Ishikawa (cell line): Measurements from ENCODE around the gene ARCN1.

ENCODE experiments used
- FOXM1 ChIP-seq: IDR thresholded peaks from 2 replicates; pipeline ENCODE4 v1.6.1; 2012; ENCODE audit warnings: low read depth, borderline replicate concordance
- NFIC ChIP-seq: IDR thresholded peaks from 2 replicates; pipeline ENCODE4 v1.6.1; 2012
- YY1 ChIP-seq: IDR thresholded peaks from 2 replicates; pipeline ENCODE4 v1.6.1; 2012; ENCODE audit warnings: low read depth
- TF ChIP-seq, protein P1 (sequence below): IDR thresholded peaks from 2 replicates; pipeline ENCODE4 v1.6.1; 2012

ARCN1 gene

DNA sequence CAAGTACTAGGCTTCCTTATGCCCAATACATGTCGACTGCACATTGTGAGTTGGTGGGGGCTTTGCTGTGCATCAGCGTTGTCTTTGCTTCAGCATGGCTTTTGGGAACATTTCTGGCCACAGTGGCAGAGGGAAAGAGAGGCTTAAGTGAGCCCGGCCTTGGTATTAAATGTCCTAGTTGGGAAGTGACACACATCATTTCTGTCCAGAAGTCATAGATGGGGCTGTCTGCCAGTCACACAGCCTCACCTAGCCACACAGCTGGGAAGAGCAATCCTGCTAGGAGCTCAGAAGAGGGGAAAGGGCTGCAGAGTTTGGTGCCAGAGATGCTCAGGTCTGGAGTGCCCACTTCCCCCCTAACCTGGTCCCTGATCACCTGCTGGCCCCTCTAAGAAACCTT, 79.6 kb downstream of the ARCN1 start:
- no peak for TF ChIP-seq FOXM1
- TF ChIP-seq YY1, result no peak
- TF ChIP-seq NFIC, result no peak
- TF ChIP-seq, protein P1, sequence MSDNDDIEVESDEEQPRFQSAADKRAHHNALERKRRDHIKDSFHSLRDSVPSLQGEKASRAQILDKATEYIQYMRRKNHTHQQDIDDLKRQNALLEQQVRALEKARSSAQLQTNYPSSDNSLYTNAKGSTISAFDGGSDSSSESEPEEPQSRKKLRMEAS, result no peak
